Anterior cingulate cortex (tissue), 58 donors: ENCODE data around the gene CHI3L2.

ENCODE experiments used
- DNase-seq, 58 donors: peaks; one replicate each; lab custom pipeline; 2025; lab: John Stamatoyannopoulos, UW

Gene CHI3L2

DNA sequence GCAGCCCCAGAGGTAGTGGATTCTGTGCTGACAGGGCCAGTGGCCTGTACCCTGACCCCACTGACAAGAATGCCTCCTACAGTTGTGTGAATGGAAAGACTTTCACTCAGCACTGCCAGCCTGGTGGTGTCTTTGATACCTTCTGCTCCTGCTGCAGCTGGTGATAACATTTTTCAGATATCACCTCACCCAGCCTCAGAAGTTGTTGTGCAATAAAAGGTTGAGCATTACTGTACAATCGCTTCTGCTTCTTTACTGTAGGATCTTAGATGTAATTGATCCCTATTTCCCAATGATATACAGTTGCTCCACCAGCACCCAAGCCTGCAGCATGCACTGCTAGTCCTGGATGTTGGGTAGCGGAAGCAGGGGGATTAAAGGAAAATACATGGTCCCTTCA is 58.4 kb downstream of the CHI3L2 start:
- no peak for DNase-seq

DNA sequence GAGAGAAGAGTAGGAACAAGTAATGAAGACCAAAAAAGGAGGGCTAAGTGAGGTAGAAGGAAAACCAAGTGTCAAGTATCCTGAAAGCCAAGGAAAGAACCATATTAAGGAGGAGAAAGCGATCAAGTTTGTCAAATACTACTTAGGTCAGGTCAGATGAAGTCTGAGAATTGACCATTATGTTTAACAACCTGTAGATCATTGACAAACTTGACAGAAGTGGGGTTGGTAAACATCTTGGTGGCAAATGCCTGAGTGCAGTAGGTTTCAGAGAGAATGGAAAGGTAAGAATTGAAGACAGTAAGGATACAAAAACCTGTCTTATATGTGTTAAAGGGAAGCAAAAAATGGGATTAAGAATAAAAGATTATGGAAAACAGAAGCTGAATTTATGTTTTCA is 59.4 kb downstream of the CHI3L2 start:
- no peak for DNase-seq

DNA sequence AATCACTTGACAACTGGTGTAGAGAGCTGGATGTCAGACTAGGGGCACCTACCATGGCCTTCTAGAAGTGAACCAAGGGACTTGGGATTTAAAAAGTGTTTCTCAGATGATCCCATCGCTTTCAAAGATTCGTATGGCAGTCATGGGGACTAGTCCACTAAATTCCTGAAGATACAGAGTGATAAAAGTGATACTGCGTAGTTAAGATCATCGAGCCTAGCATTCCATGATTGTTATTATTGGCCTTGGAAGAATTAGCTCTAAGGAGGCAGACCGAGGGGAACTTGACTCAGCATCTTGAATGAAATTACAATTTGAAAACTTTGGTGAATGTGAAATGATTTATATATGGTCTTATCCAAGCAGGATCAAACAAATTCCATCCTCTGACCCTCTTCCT is 61.9 kb downstream of the CHI3L2 start:
- DNase-seq = no peak

DNA sequence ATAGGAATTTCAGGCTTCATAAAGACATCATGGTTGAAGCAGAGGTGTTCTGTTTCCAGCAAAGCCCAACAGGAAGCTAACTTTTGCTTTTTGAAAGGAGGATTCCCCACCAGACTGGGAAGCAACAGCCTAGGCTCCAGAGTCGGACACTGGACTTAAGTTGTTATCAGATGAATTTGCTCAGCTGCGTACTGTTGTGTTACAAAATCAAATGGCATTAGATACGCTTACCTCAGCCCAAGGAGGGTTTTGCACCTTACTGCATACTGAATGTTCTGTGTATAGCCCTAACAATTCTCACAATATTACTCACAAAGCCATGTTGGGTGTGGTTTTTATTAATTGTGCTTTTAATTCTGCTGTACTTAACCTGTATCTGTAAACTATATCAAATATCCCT is 62.6 kb downstream of the CHI3L2 start:
- DNase-seq = no peak

DNA sequence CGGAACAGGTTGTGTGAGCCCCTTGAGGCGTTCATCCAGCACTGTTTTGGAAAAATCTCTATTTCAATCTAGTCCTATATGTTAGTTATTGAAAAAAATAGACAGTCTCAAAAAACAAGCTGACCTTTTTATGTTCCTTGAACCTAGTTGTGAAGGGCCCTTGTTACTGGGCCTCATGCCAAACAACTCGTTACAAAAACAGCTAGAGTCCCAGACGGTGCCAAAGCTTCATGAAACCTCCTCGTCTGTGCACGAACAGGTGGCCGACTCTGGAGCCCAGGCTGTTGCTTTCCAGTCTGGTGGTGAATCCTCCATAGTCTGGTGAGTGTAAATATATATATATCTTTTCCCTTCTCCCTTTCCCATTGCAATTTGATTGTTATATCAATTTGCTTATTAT is 63.1 kb downstream of the CHI3L2 start, which contains the start of gene CHIA:
CHIA (plus strand) TSS at position 222 of the 400 bp plus-strand sequence. CDS start 19,617 bp downstream, outside the sequence.
- no peak for DNase-seq
